ENCODE measurements around the gene STK11IP.
"Not testable (repeated sequence)": the region's sequence is repeated elsewhere in the genome, so short reads cannot be mapped to it uniquely, and the experiment has no call there.

Gene STK11IP

GRCh38 chr2:219634951-219635751 is 37.5 kb downstream of the STK11IP start:
- no peak for DNase-seq (ENCODE audit: low read depth)

- DNase-seq (ENCODE audit: low read depth), result no peak
Measured at GRCh38 chr2:219636144-219636915, 38.7 kb downstream of the STK11IP start.

GRCh38 chr2:219636941-219637841 is 39.5 kb downstream of the STK11IP start:
- DNase-seq (ENCODE audit: low read depth), result no peak

- no peak for DNase-seq (ENCODE audit: low read depth)
Measured at GRCh38 chr2:219637842-219638185, 40.2 kb downstream of the STK11IP start.

- no peak for DNase-seq (ENCODE audit: low read depth)
Measured at GRCh38 chr2:219638217-219638947, 40.7 kb downstream of the STK11IP start.

- no peak for DNase-seq (ENCODE audit: low read depth)
Measured at GRCh38 chr2:219638948-219639755, 41.5 kb downstream of the STK11IP start.

GRCh38 chr2:219641390-219642068 is 43.9 kb downstream of the STK11IP start:
- DNase-seq (ENCODE audit: low read depth), result no peak

- no peak for DNase-seq (ENCODE audit: low read depth)
Measured at GRCh38 chr2:219642069-219642454, 44.4 kb downstream of the STK11IP start.

GRCh38 chr2:219642465-219643083 is 44.9 kb downstream of the STK11IP start:
- peak; percentile 70 for DNase-seq (ENCODE audit: low read depth)

GRCh38 chr2:219643084-219643473 is 45.4 kb downstream of the STK11IP start:
- no peak for DNase-seq (ENCODE audit: low read depth)

- no peak for DNase-seq (ENCODE audit: low read depth)
Measured at GRCh38 chr2:219643788-219644398, 46.2 kb downstream of the STK11IP start.

- DNase-seq (ENCODE audit: low read depth), result no peak
Measured at GRCh38 chr2:219644801-219645480, 47.3 kb downstream of the STK11IP start.

- DNase-seq (ENCODE audit: low read depth), result no peak
Measured at GRCh38 chr2:219645631-219646527, 48.2 kb downstream of the STK11IP start.

GRCh38 chr2:219648176-219648575 is 50.5 kb downstream of the STK11IP start:
- no peak for DNase-seq (ENCODE audit: low read depth)

- no peak for DNase-seq (ENCODE audit: low read depth)
Measured at GRCh38 chr2:219648963-219649362, 51.3 kb downstream of the STK11IP start.

GRCh38 chr2:219650426-219651248 is 53.0 kb downstream of the STK11IP start:
- DNase-seq (ENCODE audit: low read depth), result no peak

- DNase-seq (ENCODE audit: low read depth), result not testable (repeated sequence)
Measured at GRCh38 chr2:219651656-219652055, 54.0 kb downstream of the STK11IP start.
